Liver (tissue), 3 donors: ENCODE results near the gene ZNF101.

Source experiments
- CTCF ChIP-seq: fragments of 150-350 bp; IDR thresholded peaks from 2 replicates; pipeline ENCODE4 v1.5.1; 2017; ENCODE audit warnings: improper control_type of control experiment, low read depth, low read length; ENCODE audit not compliant: missing input control
- EGR1 ChIP-seq, 2 donors: IDR thresholded peaks; 2 replicates each; pipeline ENCODE4 v1.6.1; 2016 to 2018; ENCODE audit warnings: antibody characterized with exemption in 2 of 2, low read depth in 2 of 2
- YY1 ChIP-seq: IDR thresholded peaks from 2 replicates; pipeline ENCODE4 v1.6.1; 2016; ENCODE audit warnings: antibody characterized with exemption, mild to moderate bottlenecking
- TF ChIP-seq, protein P1 (sequence below): IDR thresholded peaks from 2 replicates; pipeline ENCODE4 v1.6.1; 2016; ENCODE audit warnings: antibody characterized with exemption
- TF ChIP-seq, protein P2 (sequence below): IDR thresholded peaks from 2 replicates; pipeline ENCODE4 v1.6.1; 2016; ENCODE audit warnings: antibody characterized with exemption
- donor health status: healthy.
- donor health status: healthy.

DNA sequence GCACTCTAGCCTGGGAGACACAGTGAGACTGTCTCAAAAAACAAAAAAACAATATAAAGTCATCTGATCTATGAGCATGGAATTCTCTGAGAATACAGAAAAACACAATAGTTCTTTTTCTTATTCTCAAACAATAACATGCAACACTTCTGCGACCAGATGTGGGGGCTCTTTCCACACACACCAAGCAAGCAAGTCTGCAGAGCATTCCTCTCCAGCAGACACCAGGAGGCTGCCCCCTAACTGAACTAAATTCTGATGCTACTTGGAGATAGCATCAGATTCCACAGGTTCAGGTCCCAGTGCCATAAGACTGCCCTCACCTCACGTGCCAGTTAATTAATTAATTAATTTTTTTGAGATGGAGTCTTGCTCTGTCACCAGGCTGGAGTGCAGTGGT is 27.7 kb downstream of the ZNF101 start:
- TF ChIP-seq, protein P1, sequence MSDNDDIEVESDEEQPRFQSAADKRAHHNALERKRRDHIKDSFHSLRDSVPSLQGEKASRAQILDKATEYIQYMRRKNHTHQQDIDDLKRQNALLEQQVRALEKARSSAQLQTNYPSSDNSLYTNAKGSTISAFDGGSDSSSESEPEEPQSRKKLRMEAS, result no peak
- TF ChIP-seq CTCF (no peak), YY1 (no peak), EGR1 (IDR thresholded peaks at IDR 0.05; ENCODE audit: low read depth in 2 of 2) (no peak)
- TF ChIP-seq, protein P2, sequence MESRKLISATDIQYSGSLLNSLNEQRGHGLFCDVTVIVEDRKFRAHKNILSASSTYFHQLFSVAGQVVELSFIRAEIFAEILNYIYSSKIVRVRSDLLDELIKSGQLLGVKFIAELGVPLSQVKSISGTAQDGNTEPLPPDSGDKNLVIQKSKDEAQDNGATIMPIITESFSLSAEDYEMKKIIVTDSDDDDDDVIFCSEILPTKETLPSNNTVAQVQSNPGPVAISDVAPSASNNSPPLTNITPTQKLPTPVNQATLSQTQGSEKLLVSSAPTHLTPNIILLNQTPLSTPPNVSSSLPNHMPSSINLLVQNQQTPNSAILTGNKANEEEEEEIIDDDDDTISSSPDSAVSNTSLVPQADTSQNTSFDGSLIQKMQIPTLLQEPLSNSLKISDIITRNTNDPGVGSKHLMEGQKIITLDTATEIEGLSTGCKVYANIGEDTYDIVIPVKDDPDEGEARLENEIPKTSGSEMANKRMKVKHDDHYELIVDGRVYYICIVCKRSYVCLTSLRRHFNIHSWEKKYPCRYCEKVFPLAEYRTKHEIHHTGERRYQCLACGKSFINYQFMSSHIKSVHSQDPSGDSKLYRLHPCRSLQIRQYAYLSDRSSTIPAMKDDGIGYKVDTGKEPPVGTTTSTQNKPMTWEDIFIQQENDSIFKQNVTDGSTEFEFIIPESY, result no peak
